Keratinocyte (primary cell): Measurements from ENCODE around the gene IGHMBP2. TPM values are rescaled to one million over a fixed set of nuclear protein-coding genes. Genes with fewer than 3 reads are reported as not detected.

Experiments
- DNase-seq: peaks from one replicate; pipeline ENCODE4 v3.0.0-alpha.2; 2011; ENCODE audit warnings: low read depth, missing footprints, low spot score
- FAIRE-seq: peaks from 2 replicates; lab custom pipeline; 2011; peaks lifted over from hg19 to GRCh38; lab: Jason Lieb, UNC
- H2AFZ ChIP-seq: 2 replicates; pipeline ENCODE4 v1.6.0; 2012; ENCODE audit warnings: low read length, control low read depth, inconsistent platforms; ENCODE audit not compliant: control insufficient read depth
- H3K27ac ChIP-seq: 2 replicates; pipeline ENCODE4 v1.5.1; 2011; ENCODE audit warnings: low read length; ENCODE audit not compliant: control insufficient read depth, insufficient read depth
- H3K27me3 ChIP-seq: 3 replicates; pipeline ENCODE4 v1.6.0; 2011; ENCODE audit warnings: low read length; ENCODE audit not compliant: control insufficient read depth, insufficient read depth; ENCODE audit errors: extremely low read depth
- H3K36me3 ChIP-seq, 2 experiments: 2 replicates in 1 of 2; 3 replicates in 1 of 2; pipeline ENCODE4 v1.5.1; 2011; ENCODE audit warnings: low read length in 2 of 2, mild to moderate bottlenecking in 1 of 2; ENCODE audit not compliant: control insufficient read depth in 2 of 2, insufficient read depth in 2 of 2; ENCODE audit errors: extremely low read depth in 1 of 2
- H3K4me1 ChIP-seq: 3 replicates; pipeline ENCODE4 v1.5.1; 2011; ENCODE audit warnings: low read length; ENCODE audit not compliant: control insufficient read depth, insufficient read depth; ENCODE audit errors: extremely low read depth
- H3K4me2 ChIP-seq: 3 replicates; pipeline ENCODE4 v1.6.0; 2011; ENCODE audit warnings: low read depth, low read length; ENCODE audit not compliant: control insufficient read depth, insufficient read depth; ENCODE audit errors: extremely low read depth
- H3K4me3 ChIP-seq, 3 experiments: fragments of 200-600 bp in 1 of 3; sonication (generic) in 1 of 3; 2 replicates in 2 of 3; 3 replicates in 1 of 3; pipeline ENCODE4 v1.5.1; 2011 to 2016; ENCODE audit warnings: low read length in 3 of 3, mild to moderate bottlenecking in 3 of 3, control low read depth in 2 of 3, inconsistent platforms in 1 of 3, low read depth in 1 of 3, mixed read lengths in 1 of 3, mixed run types in 1 of 3, moderate library complexity in 1 of 3; ENCODE audit not compliant: control insufficient read depth in 2 of 3, insufficient read depth in 2 of 3; ENCODE audit errors: extremely low read depth in 1 of 3
- H3K79me2 ChIP-seq: 2 replicates; pipeline ENCODE4 v1.6.0; 2012; ENCODE audit warnings: low read length; ENCODE audit not compliant: control insufficient read depth, insufficient read depth
- H3K9ac ChIP-seq: 3 replicates; pipeline ENCODE4 v1.6.0; 2011; ENCODE audit warnings: low read length; ENCODE audit not compliant: control insufficient read depth, insufficient read depth; ENCODE audit errors: extremely low read depth
- H3K9me1 ChIP-seq: 3 replicates; pipeline ENCODE4 v1.6.0; 2011; ENCODE audit warnings: low read length; ENCODE audit not compliant: control insufficient read depth, insufficient read depth; ENCODE audit errors: extremely low read depth
- H3K9me3 ChIP-seq: 2 replicates; pipeline ENCODE4 v1.5.1; 2012; ENCODE audit warnings: low read depth, low read length; ENCODE audit not compliant: control insufficient read depth
- H4K20me1 ChIP-seq: 3 replicates; pipeline ENCODE4 v1.6.0; 2011; ENCODE audit warnings: low read length; ENCODE audit not compliant: control insufficient read depth, insufficient read depth; ENCODE audit errors: extremely low read depth
- CTCF ChIP-seq, 3 experiments: IDR thresholded peaks in 1 of 3; conservative IDR thresholded peaks in 1 of 3; optimal IDR thresholded peaks in 1 of 3; 2 replicates in 2 of 3; 3 replicates in 1 of 3; pipeline versions ENCODE3 to v1.5.1; 2011; ENCODE audit warnings: low read length in 3 of 3, mild to moderate bottlenecking in 3 of 3, moderate library complexity in 2 of 3, control low read depth in 1 of 3, inconsistent platforms in 1 of 3; ENCODE audit not compliant: insufficient read depth in 2 of 3; ENCODE audit errors: extremely low read depth in 1 of 3
- EZH2 ChIP-seq: IDR thresholded peaks from one replicate; pipeline ENCODE4 v1.6.1; 2012; ENCODE audit warnings: inconsistent platforms, mild to moderate bottlenecking, low read length, moderate library complexity
- dilution Hi-C: fragments of 300-500 bp; cut with MboI; formaldehyde crosslinking; loops from one replicate; pipeline ENCODE4 v1.7.0; 2020; ENCODE audit warnings: low sequenced_read_pairs; ENCODE audit not compliant: extremely low pct_ligation_motif_present
- polyA plus RNA-seq, 5 experiments: library from polyadenylated mRNA; depleted of rRNA in 3 of 5; stranded (reverse) in 3 of 5; stranded (forward) in 1 of 5; unstranded in 1 of 5; fragments of >200 nt; gene quantifications; 1 replicate in 1 of 5; 2 replicates in 3 of 5; 3 replicates in 1 of 5; pipeline versions ENCODE4 v1.2.1 to v1.2.3, GENCODE V29; 2011 to 2012; ENCODE audit warnings: missing spikeins in 2 of 5, low read depth in 1 of 5, low replicate concordance in 1 of 5

IGHMBP2 gene
- polyA plus RNA-seq, 1 donor (not counting 4 experiments of a cell fraction or from before 2014, with no cell fraction given), result 10.0 TPM

GRCh38 chr11:68892576-68892975, 11.1 kb upstream of the IGHMBP2 start:
- H3K4me2 ChIP-seq, result no peak overlapping the region
- peaks cover 35 to 41% of the 10 kb centered on the region in 2 experiments for H3K36me3 ChIP-seq
- H3K4me3 ChIP-seq, result no peak overlapping the region
- DNase-seq (no peak), FAIRE-seq (no peak)
- H3K9me3 ChIP-seq, result no peaks in the 10 kb centered on the region
- peaks cover 2% of the 10 kb centered on the region for H3K4me1 ChIP-seq
- H3K9ac ChIP-seq, result no peak overlapping the region
- no peak overlapping the region for H3K27ac ChIP-seq
- H2AFZ ChIP-seq, result no peak overlapping the region
- no peaks in the 10 kb centered on the region for H3K27me3 ChIP-seq
- H3K79me2 ChIP-seq, result no peaks in the 10 kb centered on the region
- dilution Hi-C loops, result no loop called here
- no peaks in the 10 kb centered on the region for H3K9me1 ChIP-seq
- H4K20me1 ChIP-seq, result no peaks in the 10 kb centered on the region
- no peak for TF ChIP-seq CTCF (optimal IDR thresholded peaks at IDR 0.05 in 1 of 3, IDR thresholded peaks at IDR 0.05 in 1 of 3, conservative IDR thresholded peaks at IDR 0.05 in 1 of 3; ENCODE audit: extremely low read depth in 1 of 3, insufficient read depth in 2 of 3, low read length in 3 of 3)
- TF ChIP-seq EZH2, result no peak

- Histone ChIP-seq H3K9ac (no peak overlapping the region), H3K36me3 (peaks cover 39 to 46% of the 10 kb centered on the region in 2 experiments), H3K4me2 (no peak overlapping the region), H3K27ac (peak overlapping the region; percentile 14), H3K9me1 (no peaks in the 10 kb centered on the region), H2AFZ (no peak overlapping the region), H3K9me3 (no peaks in the 10 kb centered on the region), H4K20me1 (no peaks in the 10 kb centered on the region), H3K27me3 (no peaks in the 10 kb centered on the region), H3K4me3 (no peak overlapping the region), H3K4me1 (peaks cover 2% of the 10 kb centered on the region), H3K79me2 (peaks cover under 1% of the 10 kb centered on the region)
- DNase-seq, result no peak
- TF ChIP-seq EZH2, result no peak
- no peak for TF ChIP-seq CTCF (optimal IDR thresholded peaks at IDR 0.05 in 1 of 3, IDR thresholded peaks at IDR 0.05 in 1 of 3, conservative IDR thresholded peaks at IDR 0.05 in 1 of 3; ENCODE audit: extremely low read depth in 1 of 3, insufficient read depth in 2 of 3, low read length in 3 of 3)
- dilution Hi-C loops, result no loop called here
- no peak for FAIRE-seq
These were observed 10.4 kb upstream of the IGHMBP2 start for GRCh38 chr11:68893282-68893681.
